Activated naive CD8-positive, alpha-beta T cell treated with anti-CD3 and anti-CD28 coated beads, Interleukin-2, amount 50 U/mL, for 24 hours (primary cell): ENCODE measurements around the gene KRTAP10-12.
"Not testable (repeated sequence)": the region's sequence is repeated elsewhere in the genome, so short reads cannot be mapped to it uniquely, and the experiment has no call there.

ENCODE experiments used
- ATAC-seq: fragments of 150-1000 bp; cut with Tn5 transposase; one replicate; pipeline ENCODE4 v1.10.0; 2021
- DNase-seq: peaks from one replicate; pipeline ENCODE4 v3.0.0; 2021
- H3K27ac Mint-ChIP-seq: one replicate; pipeline ENCODE4 v1.8.0; 2021; ENCODE audit warnings: mild to moderate bottlenecking, mixed read lengths
- H3K27me3 Mint-ChIP-seq: one replicate; pipeline ENCODE4 v1.8.0; 2021; ENCODE audit warnings: mixed read lengths
- H3K36me3 Mint-ChIP-seq: one replicate; pipeline ENCODE4 v1.8.0; 2021; ENCODE audit warnings: low read depth, mixed read lengths
- H3K4me1 Mint-ChIP-seq: one replicate; pipeline ENCODE4 v1.8.0; 2021; ENCODE audit warnings: mixed read lengths
- H3K4me3 Mint-ChIP-seq: one replicate; pipeline ENCODE4 v1.8.0; 2021; ENCODE audit warnings: mild to moderate bottlenecking, moderate library complexity, mixed read lengths
- H3K9me3 Mint-ChIP-seq: one replicate; pipeline ENCODE4 v1.8.0; 2021; ENCODE audit warnings: mixed read lengths

KRTAP10-12 gene

DNA sequence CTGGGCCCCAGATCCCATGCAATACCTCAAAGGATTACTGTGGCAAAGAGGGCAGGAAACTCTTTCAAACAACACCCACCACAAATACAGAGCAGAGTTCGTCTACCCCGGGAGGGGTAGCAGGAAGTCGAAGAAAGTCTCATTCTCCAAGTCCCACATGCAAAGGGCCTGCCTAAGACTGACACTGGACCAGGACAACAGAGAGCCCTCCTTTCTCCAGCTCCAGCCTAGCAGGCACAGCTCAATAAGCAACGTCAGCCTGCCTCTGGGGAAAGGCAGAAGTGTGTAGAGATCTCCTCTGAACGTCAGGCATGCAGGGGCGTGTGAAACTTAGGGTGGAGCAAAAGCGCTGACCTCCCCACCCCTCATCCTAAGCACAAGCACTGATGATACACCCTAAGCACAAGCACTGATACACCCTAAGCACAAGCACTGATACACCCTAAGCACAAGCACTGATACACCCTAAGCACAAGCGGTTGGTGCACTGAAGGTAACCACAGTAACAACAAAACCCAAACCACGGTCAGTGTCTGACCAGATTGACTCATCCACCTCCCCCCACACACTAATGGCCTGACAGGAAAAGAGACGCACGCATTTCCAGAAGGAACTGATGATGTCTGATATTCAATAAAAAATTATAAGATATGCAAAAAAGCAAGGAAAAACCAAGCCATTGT is 37.9 kb upstream of the KRTAP10-12 start:
- peak overlapping the region; percentile 72 for H3K27ac Mint-ChIP-seq
- peaks cover 48% of the 10 kb centered on the region for H3K4me1 Mint-ChIP-seq
- DNase-seq (no peak), ATAC-seq (no peak)
- H3K9me3 Mint-ChIP-seq, result peaks cover 32% of the 10 kb centered on the region
- H3K4me3 Mint-ChIP-seq, result no peak overlapping the region
- no peaks in the 10 kb centered on the region for H3K27me3 Mint-ChIP-seq
- H3K36me3 Mint-ChIP-seq, result peaks cover 6% of the 10 kb centered on the region

DNA sequence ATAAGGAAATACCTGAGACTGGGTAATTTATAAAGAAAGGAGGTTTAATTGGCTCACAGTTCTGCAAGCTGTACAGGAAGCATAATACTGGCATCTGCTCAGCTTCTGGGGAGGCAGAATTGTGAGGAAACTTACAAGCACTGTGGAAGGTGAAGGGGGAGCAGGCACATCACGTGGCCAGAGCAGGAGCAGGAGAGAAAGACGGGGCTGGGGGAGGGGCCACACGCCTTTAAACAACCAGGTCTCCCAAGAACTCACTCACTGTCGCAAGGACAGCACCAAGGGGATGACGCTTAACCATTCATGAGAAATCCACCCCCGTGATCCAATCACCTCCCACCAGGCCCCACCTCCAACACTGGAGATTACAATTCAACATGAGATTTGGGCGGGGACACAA is 35.4 kb upstream of the KRTAP10-12 start:
- not testable (repeated sequence) for H3K4me3 Mint-ChIP-seq, ATAC-seq, H3K27ac Mint-ChIP-seq, H3K27me3 Mint-ChIP-seq, H3K36me3 Mint-ChIP-seq, DNase-seq
- Mint-ChIP-seq H3K9me3 (peaks cover 24% of the 10 kb centered on the region), H3K4me1 (peaks cover 33% of the 10 kb centered on the region)

DNA sequence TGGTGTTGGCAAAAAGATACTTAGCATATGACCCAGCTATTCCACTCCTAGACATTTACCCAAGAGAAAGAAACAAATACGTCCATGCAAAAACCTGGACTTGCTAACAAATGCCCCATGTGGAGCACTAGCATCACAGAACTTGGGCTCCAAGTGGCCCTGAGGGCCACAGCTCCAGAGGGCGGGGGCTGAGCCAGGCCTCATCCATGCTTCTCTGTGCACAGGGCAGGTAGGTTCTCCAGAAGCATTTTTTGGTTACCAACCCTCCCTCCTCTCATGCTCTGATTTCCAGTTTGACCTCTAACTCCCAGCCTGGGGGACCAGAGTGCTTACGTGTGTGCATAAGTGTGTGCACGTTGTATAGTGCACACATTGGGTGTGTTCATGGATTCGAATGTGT is 32.3 kb upstream of the KRTAP10-12 start:
- DNase-seq (no peak), ATAC-seq (no peak)
- Mint-ChIP-seq H3K27ac (no peak overlapping the region), H3K27me3 (peaks cover 2% of the 10 kb centered on the region), H3K9me3 (peaks cover 28% of the 10 kb centered on the region), H3K4me1 (peaks cover 2% of the 10 kb centered on the region), H3K36me3 (no peaks in the 10 kb centered on the region), H3K4me3 (no peak overlapping the region)

DNA sequence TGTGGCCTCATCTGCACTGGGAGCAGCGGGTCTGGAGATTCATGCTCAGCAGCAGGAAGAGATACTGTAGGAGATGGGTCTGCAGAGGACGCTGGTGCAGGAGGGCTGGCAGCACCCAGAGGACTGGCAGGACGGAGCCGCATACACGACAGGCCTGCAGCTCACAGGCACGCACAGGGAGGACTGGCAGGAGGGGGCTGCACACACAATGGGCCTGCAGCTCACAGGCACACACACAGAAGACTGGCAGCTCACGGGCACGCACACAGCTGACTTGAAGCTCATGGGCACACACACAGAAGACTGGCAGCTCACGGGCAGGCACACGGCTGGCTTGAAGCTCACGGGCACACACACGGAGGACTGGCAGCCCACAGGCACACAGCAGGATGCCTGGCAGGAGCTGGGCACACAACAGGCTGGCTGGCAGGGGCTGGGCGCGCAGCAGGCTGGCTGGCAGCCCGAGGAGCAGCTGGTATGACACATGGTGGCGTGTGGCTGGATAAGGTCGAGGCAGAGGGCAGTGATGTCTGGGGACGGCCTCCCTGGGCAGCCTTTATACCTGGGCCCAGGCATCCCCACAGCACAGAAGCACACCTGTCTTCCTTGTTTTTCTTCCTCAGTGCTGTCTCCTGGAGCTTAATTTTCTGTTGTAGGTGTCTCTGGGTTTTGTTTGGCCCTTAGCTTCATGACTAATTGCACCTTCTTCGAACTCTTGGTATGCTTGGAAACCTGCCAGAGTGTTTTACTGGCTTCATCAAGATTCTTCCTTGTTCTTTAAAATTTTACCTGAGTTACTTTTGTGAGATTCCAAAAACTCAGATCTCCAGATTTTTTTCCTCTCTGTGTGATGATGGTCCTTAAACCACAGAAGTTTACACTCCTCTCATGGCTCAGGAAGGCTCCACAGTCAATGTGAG is 30.3 kb upstream of the KRTAP10-12 start, which contains the start of gene KRTAP12-2:
TSS of gene KRTAP12-2 (minus strand) at position 527 of the 920 bp plus-strand sequence. CDS start at position 486, 41 bp downstream.
- H3K9me3 Mint-ChIP-seq, result peaks cover 25% of the 10 kb centered on the region
- H3K4me3 Mint-ChIP-seq, result no peak within 1 kb of the TSS
- H3K36me3 Mint-ChIP-seq, result no peaks in the 10 kb centered on the region
- ATAC-seq (no peak), DNase-seq (no peak)
- H3K27me3 Mint-ChIP-seq, result peaks cover 2% of the 10 kb centered on the region
- H3K27ac Mint-ChIP-seq, result no peak within 1 kb of the TSS
- H3K4me1 Mint-ChIP-seq, result peaks cover 3% of the 10 kb centered on the region

DNA sequence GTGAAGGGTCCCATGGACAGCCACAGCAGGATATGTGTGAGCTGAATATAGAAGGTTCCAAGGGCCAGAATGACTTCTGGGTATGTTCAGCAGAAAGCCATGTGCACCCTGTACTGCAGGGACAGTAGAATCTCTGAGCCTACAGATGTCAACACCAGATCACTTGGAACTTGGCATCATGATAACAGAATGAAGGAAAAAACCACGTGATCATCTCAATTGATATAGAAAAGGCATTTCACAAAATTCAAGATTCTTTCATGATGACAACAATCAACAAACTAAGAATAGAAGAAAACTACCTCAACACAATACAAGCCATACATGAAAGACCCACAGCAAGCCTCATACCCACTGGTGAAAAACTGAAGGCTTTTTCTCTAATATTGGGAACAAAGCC is 29.4 kb upstream of the KRTAP10-12 start:
- Mint-ChIP-seq H3K27ac (no peak overlapping the region), H3K36me3 (peaks cover 2% of the 10 kb centered on the region), H3K4me1 (peaks cover 3% of the 10 kb centered on the region), H3K4me3 (no peak overlapping the region), H3K9me3 (peaks cover 17% of the 10 kb centered on the region), H3K27me3 (peaks cover 2% of the 10 kb centered on the region)
- DNase-seq (no peak), ATAC-seq (no peak)

DNA sequence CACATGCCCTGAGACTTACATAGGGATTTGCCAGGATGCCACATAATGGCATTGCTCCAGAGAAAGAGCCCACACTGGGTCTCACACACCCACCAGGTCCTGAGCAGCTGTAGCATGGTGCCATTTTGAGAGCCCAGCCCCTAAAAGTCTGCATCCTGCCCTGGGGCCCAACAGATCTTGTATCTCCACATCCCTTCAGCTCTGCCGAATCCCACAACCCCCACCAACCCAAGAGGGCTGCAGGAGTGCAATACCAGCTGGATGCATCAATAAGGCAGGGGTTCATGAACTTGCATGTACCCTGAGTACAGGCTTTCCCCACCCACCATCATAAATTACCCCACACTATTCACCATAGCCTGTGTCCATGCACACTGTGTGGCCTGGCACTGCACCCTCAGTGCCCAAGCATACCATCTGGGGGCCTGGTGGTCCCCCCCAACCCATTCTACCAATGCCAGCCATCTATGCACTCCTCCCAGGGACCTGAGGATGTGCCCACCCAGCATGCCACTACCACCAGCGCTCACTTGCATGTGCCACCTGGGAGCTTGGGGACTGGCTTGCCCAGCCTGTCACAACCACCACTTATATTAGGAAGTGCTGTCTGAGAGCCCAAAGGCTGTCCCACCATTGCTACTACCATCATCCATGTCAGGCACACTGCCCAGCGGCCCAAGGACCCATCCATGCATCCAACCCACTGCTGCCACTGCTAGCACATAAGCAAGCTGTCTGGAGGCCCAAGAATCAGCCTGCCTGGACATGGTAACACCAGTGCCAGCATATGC is 26.1 kb upstream of the KRTAP10-12 start:
- H3K36me3 Mint-ChIP-seq, result peaks cover 5% of the 10 kb centered on the region
- no peak for ATAC-seq
- H3K27me3 Mint-ChIP-seq, result peaks cover 2% of the 10 kb centered on the region
- DNase-seq, result no peak
- H3K4me1 Mint-ChIP-seq, result peaks cover 3% of the 10 kb centered on the region
- peaks cover 26% of the 10 kb centered on the region for H3K9me3 Mint-ChIP-seq
- no peak overlapping the region for H3K27ac Mint-ChIP-seq
- no peak overlapping the region for H3K4me3 Mint-ChIP-seq

DNA sequence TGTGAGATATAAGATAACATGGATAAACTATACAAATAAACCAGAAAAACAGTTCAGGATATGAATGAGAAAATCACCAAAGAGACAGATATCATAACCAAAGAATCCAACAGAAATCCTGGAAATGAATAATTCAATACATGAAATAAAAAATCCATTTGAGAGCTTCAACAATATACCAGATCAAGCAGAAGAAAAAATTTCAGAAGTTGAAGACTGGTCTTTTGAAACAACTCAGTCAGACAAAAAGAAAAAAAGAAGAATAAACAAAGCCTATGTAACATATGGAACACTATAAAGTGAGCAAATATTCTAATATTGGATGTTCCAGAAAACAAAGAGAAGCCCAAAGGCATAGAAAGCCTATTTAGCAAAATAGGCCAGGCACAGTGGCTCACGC is 25.1 kb upstream of the KRTAP10-12 start:
- DNase-seq (no peak), ATAC-seq (no peak)
- Mint-ChIP-seq H3K4me1 (peaks cover 3% of the 10 kb centered on the region), H3K9me3 (peaks cover 26% of the 10 kb centered on the region), H3K36me3 (peaks cover 5% of the 10 kb centered on the region), H3K27me3 (peaks cover 2% of the 10 kb centered on the region), H3K4me3 (no peak overlapping the region), H3K27ac (no peak overlapping the region)

DNA sequence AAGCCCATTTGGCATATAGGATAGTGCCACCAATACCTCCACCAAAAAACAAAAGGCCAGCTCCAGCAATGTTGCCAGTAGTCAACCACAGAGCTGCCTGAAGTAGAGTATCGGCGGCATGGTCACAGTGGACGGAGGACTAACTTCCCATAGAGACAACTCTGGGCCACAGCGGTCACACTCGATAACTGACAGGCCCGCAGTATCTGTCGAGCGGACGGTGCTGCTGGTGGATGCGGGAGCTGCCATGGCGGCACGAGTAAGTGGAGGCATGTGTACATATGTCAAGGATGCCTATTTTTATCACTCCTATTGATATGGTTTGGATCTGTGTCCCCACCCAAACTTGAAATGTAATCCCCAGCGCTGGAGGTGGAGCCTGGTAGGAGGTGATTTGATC is 19.1 kb upstream of the KRTAP10-12 start:
- peaks cover 10% of the 10 kb centered on the region for H3K9me3 Mint-ChIP-seq
- no peak for DNase-seq
- no peak overlapping the region for H3K4me3 Mint-ChIP-seq
- peaks cover under 1% of the 10 kb centered on the region for H3K36me3 Mint-ChIP-seq
- H3K27me3 Mint-ChIP-seq, result no peaks in the 10 kb centered on the region
- H3K27ac Mint-ChIP-seq, result no peak overlapping the region
- H3K4me1 Mint-ChIP-seq, result no peaks in the 10 kb centered on the region
- no peak for ATAC-seq

DNA sequence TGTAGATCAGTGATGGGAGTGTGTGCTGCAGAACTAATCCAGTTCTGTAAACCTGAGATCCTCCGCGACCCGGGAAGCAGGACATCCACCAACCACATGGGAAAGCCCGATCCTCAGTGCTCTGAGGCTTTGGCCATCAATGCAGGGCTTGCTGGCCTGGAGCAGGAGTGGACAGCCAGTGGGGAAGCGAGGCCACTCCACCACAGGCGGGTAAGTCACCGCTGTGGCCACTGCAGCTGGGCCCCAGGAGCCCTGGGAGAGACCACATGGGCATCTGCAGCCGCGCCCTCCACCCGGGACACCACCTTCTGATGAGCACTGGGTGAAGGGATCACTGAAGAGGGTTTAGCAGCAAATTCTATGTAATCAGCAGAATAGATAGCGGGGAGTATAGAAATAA is 15.8 kb upstream of the KRTAP10-12 start:
- no peak overlapping the region for H3K4me3 Mint-ChIP-seq
- no peaks in the 10 kb centered on the region for H3K36me3 Mint-ChIP-seq
- DNase-seq (no peak), ATAC-seq (no peak)
- no peaks in the 10 kb centered on the region for H3K9me3 Mint-ChIP-seq
- peaks cover 3% of the 10 kb centered on the region for H3K4me1 Mint-ChIP-seq
- no peak overlapping the region for H3K27ac Mint-ChIP-seq
- H3K27me3 Mint-ChIP-seq, result peaks cover 1% of the 10 kb centered on the region

DNA sequence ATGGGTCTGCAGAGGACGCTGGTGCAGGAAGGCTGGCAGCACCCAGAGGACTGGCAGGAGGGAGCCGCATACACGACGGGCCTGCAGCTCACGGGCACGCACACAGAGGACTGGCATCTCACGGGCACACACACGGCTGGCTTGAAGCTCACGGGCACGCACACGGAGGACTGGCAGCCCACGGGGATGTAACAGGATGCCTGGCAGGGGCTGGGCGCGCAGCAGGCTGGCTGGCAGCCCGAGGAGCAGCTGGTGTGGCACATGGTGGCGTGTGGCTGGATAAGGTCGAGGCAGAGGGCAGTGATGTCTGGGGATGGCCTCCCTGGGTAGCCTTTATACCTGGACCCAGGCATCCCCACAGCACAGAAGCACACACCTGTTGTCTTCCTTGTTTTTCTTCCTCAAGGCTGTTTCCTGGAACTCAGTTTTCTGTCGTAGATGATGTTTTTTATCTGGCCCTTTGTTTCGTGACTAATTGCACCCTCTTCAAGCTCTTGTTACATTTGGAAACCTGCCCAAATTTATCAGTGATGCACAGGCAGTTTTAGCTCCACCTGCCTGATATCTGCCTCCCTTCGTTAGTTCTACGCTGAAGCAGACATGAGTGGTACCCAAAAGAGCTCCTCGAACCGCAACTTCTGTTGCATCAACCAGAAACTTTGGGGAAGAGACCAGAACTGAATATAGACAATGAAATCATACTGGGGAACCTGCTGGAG is 15.0 kb upstream of the KRTAP10-12 start, which contains the start of gene KRTAP12-1:
TSS of gene KRTAP12-1 (minus strand) at position 303 of the 719 bp plus-strand sequence. CDS start at position 263, 40 bp downstream.
- H3K4me3 Mint-ChIP-seq, result no peak within 1 kb of the TSS
- no peaks in the 10 kb centered on the region for H3K36me3 Mint-ChIP-seq
- peaks cover 8% of the 10 kb centered on the region for H3K4me1 Mint-ChIP-seq
- DNase-seq (no peak), ATAC-seq (no peak)
- peaks cover 1% of the 10 kb centered on the region for H3K27me3 Mint-ChIP-seq
- H3K27ac Mint-ChIP-seq, result no peak within 1 kb of the TSS
- H3K9me3 Mint-ChIP-seq, result no peaks in the 10 kb centered on the region

DNA sequence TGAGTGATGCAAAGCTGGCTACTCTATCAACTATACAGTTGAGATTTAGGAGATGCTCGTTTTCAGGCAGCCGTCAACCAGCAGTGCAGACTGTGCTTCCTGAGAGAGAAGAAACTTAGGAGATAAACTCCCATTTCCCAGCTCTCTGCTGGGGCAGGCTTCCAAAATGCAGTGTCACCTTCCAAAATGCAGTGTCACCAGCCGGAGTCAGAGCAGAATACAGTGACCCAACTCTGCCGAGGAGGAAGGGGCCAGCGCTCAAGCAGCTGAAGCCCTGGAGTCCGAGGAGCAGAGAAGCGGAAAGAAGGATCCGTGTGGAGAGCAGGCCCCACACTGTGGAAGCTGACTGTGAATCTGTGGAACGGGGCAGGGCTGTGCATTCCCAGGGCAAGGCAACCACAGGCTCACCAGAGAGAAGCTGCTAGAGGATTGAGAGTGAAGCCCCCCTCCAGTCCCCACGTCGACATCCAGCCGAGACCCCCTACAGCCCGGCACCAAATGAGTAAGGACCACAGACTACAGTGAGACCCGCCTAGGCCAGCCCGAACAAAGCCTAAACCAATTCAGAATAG is 14.3 kb upstream of the KRTAP10-12 start:
- peaks cover 8% of the 10 kb centered on the region for H3K4me1 Mint-ChIP-seq
- no peaks in the 10 kb centered on the region for H3K9me3 Mint-ChIP-seq
- no peak overlapping the region for H3K4me3 Mint-ChIP-seq
- no peaks in the 10 kb centered on the region for H3K36me3 Mint-ChIP-seq
- H3K27me3 Mint-ChIP-seq, result peaks cover 1% of the 10 kb centered on the region
- DNase-seq, result no peak
- ATAC-seq, result no peak
- no peak overlapping the region for H3K27ac Mint-ChIP-seq

DNA sequence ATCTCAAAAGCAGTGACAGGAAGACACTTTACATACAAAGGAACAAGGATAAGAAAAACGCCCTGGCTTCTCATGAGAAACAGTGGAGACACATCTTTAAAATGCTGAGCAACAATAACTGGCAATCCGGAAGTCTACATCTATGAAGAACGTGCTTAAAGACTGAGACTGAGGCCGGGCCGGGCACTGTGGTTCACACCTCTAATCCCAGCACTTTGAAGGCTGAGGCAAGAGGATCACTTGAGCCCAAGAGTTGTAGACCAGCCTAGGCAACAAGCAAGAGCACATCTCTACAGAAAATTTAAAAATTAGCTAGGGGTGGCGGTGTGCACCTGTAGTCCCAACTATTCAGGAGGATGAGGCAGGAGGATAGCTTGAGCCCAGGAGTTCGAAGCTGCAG is 12.9 kb upstream of the KRTAP10-12 start:
- Mint-ChIP-seq H3K4me1 (peaks cover 8% of the 10 kb centered on the region), H3K4me3 (no peak overlapping the region), H3K36me3 (no peaks in the 10 kb centered on the region), H3K27ac (no peak overlapping the region), H3K9me3 (no peaks in the 10 kb centered on the region), H3K27me3 (peaks cover 1% of the 10 kb centered on the region)
- ATAC-seq (no peak), DNase-seq (no peak)

DNA sequence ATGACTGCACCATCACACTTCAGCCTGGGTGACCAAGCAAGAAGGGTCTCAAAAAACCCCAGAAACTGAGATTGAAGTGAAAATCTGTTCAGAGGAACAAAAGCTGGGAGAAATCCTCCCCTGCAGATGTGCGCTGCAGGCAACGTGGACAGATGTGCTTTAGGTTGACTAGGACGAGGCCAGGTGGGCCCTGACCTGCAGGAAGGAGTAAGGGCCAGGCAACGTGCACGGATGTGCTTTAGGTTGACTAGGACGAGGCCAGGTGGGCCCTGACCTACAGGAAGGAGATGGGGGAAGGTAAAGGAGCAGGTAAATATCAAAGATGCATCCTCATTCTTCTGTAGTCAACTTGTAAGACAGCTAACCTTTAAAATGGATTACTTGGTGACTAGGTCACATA is 12.5 kb upstream of the KRTAP10-12 start:
- Mint-ChIP-seq H3K4me1 (peaks cover 8% of the 10 kb centered on the region), H3K27me3 (peaks cover 1% of the 10 kb centered on the region), H3K4me3 (no peak overlapping the region), H3K9me3 (no peaks in the 10 kb centered on the region), H3K36me3 (no peaks in the 10 kb centered on the region), H3K27ac (no peak overlapping the region)
- no peak for DNase-seq
- no peak for ATAC-seq

DNA sequence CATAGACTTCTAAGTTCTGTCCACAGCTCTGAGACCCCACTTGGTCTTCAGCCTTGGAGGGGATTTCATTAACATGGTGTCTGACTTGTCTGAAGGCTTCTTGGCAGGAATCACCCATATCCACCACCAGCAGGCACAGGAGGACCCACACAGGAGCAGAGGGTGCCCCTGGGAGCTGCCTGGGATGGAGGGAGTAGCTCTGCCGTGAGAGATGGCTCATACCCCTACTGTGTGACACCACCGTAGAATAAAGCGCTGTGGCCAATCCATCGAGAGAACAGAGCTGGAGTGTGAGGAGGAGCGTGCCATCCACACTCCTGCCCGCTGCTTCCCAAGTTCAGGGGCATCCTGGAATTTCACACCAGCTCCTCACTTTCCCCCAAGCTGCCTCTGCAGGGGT is 11.9 kb upstream of the KRTAP10-12 start:
- H3K27ac Mint-ChIP-seq, H3K27me3 Mint-ChIP-seq, H3K36me3 Mint-ChIP-seq, H3K4me1 Mint-ChIP-seq, H3K4me3 Mint-ChIP-seq, DNase-seq, ATAC-seq, H3K9me3 Mint-ChIP-seq: not testable (repeated sequence)
